Stimulated activated CD4-positive, alpha-beta T cell treated with anti-CD3 and anti-CD28 coated beads, Interleukin-15, amount 100 ng/mL, for 48 hours (primary cell): ENCODE data around the gene DUSP10.

Source experiments
- DNase-seq, 2 donors: peaks; one replicate each; pipeline ENCODE4 v3.0.0-alpha.2; 2020; ENCODE audit warnings: low read depth in 2 of 2

DUSP10 gene

DNA sequence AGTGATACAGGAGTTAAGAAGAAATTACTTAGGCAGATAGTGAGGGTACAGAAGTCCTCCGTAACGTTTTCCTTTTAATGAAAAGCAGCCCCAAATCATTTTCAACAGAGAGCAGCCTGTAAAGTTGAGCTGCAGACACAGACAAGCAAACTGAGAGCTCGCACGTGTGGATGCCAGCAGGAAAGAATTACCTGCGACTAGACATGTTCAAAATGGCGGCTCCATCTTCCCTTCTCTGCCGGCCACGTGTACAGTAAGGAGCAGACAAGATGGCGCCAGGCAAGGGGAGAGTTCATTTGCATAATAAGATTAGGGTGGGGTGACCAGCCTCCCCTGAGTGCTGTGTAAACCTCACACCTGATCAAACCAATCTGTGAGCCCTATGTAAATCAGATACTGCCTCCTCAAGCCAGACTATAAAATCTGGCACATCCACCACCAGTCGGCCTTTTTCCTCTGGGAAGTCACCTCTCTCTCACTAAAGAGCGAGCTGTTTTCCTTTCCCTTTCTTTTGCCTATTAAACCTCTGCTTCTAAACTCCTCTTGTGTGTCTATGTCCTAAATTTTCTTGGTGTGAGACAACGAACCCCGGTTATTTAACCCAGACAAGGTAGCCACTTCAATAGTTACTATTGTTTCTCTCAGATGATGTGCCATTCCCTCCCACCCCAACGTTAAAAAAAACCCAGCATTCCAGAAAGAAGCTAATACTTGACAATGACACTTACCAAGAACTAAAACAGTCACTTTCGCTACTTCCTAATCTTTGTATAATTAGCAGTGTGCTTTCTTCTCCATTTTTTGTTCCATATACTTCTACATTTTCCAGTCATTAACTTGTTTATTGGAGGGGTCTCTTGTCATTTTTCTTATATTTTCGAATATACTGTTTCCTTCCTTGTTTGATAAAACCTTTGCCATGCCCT, 27.4 kb downstream of the DUSP10 start:
- no peak for DNase-seq

- DNase-seq: peak; percentile 49 to 63
Observed at GRCh38 chr1:221712776-221713431, 29.0 kb downstream of the DUSP10 start.

DNA sequence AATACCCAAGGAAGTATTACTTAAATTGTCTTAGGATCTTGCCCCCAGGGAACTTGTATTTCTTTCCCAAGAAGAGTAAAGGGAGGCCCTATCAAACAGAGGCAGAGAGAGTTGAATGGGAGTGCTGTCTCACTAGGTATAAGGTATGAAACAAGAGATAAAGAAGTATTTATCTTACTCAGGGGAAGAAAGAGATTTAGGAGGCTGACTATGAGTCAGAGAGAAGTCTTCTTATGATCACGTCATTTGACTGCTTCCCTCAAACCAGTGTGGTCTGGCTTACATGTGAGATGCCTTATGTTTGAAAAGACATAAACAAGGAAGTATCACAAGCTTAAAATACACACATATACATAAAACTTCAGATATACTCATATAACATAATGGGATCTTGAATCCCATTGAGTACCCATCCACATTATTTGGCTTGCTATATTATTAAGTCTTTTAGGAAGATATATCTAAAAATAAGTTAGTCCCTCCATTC, 29.6 kb downstream of the DUSP10 start:
- DNase-seq: no peak

DNA sequence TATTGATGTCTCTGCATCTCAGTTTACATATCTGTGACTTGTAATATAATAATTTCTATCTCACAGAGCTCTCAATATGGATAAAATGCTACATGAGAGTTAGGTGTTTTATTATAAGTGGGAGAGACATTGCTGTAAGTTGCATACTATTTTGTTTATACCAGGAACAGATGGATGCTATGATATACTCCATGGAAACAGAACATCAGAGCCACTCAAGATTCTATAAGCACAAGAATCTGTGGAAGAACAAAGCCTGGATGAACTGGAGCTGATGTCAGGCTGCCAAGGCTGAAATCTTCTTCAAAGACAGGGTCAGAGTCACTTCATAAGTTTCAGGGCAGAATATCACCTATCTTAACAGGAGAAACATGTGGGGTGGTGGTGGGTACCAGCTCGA, 30.2 kb downstream of the DUSP10 start:
- no peak for DNase-seq

DNA sequence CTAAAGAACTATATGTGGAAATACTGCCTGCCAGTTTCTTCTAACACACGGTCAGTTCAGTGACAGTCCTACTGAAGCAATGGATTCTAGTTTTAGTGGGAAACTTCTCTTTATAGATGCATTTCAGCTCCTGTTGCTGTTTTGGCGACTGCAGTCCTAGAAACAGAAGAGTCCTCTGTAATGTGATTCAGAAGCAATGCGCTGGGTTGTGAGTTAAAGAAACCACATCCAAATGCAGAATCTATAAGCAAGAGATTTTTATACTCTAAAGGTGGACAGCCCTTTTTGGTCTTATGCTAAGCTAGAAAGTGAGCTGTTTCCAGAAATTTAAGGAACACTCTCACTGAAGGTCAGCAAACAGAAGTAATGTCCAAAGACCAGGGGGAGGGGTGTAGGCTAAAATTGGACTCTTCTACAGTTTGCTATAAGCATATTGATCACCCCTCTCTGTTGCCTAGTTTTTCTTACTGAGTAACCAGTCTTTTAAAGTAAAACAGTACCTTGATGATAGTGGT, 30.8 kb downstream of the DUSP10 start:
- DNase-seq: no peak

DNA sequence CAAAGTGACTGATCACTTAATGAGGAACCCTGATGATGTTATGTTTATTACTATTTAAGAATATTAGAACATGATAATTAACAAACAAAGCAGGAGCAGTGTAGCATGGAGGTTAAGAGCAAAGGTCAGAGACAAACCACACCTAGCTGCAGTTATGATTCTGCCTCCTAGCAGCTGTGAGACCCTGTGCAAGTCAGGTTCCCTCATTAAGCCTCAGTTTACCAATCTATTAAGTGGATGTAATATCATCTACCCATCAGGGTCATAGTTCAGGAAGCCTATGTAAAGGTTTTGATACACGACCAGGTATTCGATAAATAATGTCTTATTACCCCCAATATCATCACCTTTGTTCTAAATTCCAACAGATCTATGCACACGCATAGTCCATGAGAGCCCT, 32.0 kb downstream of the DUSP10 start:
- no peak for DNase-seq

DNA sequence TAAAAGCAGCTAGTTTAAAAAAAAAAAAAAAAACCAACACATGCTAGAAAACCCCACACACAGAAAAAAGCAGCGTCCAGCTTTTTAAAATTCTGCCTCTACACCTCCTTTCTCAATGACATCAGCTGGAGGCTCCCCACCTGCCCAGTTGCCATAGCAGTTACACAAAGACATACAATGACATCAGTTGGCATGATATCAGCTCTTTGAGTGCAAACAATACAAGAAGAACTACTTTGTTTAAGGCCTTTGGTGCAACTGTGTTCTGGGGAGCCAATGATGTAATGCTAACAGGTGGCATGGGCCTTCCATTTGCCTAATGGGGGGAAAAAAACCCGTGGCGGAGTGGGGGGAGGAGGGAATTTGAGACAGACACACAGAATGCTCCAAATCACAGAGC, 32.9 kb downstream of the DUSP10 start:
- DNase-seq: no peak

DNA sequence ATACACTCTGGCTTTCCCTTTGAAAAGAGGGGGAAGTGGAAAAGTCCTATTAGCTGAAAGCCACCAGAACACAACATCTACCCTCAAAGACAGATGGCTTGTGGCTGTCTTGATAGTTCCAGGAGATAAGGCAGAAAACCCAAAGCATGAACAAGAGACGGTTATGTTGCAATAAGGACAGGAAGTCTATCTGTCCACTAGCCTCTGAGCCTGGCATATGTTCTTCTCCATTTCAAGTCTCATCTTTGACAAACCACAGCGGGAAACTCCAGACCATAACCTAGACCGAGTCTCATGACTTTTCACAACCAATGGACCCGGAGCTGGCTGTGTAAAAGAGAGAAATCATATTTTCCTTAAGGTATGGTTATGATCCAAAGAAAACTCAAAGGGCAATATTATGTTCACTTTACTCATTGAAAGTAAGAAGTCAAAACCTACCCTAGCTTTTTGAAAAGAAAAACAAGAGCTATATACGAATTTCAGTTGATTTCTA, 33.8 kb downstream of the DUSP10 start:
- peak; percentile 38 to 42 for DNase-seq

DNA sequence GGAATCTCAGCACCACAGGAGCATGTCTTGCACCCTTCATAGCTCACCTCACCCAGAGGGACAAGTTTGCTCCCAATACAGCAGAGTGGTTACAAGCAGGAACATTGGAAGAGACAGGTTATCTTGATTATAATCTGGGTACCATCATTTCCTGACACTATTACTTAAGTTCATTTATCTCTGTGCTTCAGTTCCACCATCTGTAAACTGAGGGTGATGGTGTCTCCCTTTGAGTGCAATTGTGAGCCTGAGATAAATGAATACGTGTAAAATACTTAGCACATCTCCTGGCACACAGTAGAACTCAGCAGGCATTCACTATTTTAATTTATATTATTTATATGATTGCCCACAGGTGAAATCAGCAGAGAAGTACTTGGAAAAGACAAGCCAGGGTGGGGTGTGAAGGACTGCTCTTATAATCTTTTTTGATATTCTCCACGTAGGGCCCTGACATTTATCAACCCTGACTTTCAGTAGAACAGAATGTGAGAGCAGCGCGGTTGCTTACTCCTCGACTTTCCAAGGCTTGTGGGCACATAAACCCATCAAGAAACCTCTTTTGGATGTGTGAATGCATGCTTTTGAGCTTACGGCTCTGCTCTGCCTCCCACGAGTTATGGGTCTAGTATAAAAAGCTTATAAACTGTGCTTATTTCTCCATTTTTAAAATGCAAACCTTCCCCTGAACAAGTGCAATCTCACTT, 34.9 kb downstream of the DUSP10 start:
- DNase-seq: no peak

DNA sequence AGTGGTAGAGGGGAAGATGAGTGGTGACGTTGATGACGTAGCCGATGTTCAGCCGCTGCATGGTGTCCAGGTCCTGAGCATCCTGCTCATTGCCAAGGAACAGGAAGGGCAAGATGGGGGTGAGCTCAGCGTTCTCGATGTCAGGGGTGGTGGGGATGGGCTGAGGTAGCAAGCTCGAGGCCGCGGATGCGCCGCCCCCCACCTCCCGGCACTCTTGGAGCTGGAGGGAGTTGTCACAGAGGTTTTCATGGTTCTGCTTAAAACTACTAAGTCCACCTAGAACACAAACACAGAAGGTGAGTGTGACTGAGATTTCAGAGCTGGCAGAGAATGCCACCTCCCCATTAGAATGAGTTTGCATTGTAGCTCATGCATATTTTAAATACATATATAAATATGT, 35.7 kb downstream of the DUSP10 start:
- DNase-seq: no peak

- no peak for DNase-seq
Observed at GRCh38 chr1:221704306-221704705, 37.6 kb downstream of the DUSP10 start.

GRCh38 chr1:221701570-221702186, 40.2 kb downstream of the DUSP10 start:
- DNase-seq: no peak

DNA sequence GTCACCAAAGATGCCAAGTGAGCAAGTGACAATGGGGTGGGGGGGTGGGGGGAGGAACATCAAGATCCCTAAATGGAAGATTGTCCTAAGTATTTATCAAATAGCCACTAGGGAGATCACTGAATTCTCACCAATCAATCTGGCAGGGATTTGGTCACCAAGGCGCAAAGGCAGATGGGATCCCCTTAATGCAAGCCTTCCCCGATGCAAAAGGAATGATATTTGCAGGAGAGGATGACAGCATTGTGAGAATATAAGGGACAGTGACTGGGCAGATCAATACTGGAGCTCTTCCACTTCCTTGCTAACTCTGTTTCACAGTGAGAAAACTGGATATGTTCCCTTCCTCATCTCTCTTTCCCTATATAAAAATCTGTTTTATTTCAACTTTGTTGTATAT, 40.9 kb downstream of the DUSP10 start:
- no peak for DNase-seq

DNA sequence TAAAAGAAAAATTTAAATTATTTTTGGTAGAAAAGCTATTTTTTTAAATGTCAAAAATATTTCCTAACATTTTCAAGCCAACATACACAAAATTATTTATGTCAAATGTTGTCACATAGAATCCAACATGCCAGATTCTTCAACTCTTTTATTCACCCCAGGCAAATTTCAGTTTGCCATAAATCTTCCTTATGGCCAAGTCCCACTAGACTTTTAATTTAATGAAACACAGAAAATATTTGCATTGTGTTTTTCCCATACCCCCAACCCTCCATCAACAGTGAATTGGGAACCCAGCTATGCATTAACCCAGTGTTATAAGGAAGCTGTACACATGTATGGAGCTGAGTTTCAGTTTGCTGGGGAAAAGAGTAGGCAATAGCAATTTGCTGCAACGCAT, 41.4 kb downstream of the DUSP10 start:
- DNase-seq: no peak

DNA sequence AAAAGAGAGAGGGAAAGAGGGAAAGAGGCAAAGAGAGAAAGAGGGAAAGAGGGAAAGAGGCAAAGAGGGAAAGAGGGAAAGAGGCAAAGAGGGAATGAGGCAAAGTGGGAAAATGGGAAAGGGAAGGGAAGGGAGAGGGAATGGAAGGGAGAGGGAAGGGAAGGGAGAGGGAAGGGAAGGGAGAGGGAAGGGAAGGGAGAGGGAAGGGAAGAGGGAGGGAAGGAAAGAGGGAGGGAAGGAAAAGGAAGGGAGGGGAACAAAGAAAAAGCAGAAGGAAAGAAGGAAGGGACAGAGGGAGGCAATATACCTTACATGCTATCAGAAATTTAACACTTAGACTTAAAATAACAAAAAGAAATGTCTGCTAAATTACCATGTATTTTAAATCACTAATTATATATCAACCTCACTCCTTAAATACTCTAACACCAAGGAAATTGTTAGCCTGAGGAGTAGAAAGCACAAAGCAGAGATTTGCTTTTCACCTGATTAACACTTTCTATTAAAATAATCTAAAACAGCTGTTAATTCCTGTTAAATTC, 41.8 kb downstream of the DUSP10 start:
- no peak for DNase-seq

GRCh38 chr1:221699577-221699976, 42.3 kb downstream of the DUSP10 start:
- no peak for DNase-seq

DNA sequence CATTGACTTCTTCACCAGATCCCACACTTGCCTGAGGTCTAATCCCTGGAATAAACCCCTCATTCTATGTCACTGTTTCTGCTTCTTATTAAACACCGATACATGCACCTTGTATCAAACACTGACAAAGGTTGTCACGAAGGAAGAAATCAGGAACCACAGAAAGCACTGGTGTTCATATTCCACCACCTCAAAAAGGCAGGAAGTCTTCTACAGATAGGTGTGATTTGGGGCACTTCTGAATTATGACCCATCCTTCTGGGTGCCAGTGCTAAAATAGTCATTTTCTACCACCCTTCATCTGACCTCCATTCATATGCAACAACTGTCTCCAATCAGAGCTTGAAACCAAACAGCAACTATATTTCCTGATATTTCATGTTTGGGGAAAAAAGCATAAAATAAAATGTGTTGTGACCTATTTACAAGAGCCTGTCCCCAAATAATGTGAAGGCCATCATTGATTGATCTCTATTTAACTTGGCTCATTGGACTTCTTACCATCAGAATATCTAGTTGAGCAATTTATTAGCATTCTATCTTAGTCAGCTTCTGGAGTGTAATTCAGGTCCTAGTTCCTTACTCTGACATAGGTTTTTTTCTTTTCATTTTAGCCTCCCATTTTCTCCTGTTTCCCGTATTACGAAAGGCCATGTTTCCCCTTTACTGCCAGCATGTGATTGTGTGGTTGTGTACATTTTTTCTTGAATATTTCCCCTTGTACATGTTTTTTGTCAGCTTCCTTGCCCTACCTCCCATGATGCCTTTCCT, 43.1 kb downstream of the DUSP10 start:
- DNase-seq: no peak

GRCh38 chr1:221697923-221698425, 43.9 kb downstream of the DUSP10 start:
- DNase-seq: no peak

DNA sequence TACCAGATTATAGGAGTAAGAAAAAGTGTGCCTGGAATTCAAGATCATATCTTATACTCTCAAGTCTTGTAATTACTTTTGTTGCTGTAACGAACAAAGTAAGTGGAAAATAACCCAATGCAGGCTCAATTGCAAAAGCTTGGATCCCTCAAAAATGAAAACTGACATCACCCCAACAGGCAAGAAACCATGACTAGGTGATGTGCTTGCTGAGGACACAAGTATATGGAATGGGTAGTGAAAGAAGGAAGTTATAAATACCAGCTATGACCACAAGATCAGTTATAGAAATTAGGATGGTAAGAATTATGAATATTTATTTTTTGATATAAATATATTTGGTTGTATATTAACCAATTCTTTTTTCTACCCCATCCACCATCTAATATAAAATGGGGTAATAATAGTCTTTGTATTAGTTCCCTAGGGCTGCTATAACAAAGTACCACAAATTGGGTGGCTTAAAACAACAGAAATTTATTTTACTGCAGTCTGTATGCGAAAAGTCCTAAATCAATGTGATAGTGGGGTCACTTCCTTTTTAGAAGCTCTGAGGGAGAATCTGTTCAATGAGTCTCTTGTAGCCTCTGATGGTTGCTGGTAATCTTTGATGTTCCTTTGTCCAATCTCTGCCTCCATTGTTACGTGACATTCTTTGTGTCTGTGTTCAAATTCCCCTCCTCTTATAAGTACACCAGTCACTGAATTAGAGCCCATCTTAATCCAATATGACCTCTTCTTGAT, 45.0 kb downstream of the DUSP10 start:
- no peak for DNase-seq

- DNase-seq: no peak
Observed at GRCh38 chr1:221696027-221696426, 45.9 kb downstream of the DUSP10 start.
